IMR-90 (cell line): Measurements from ENCODE around the gene TSSK2. TPM values are rescaled to one million over a fixed set of nuclear protein-coding genes. Genes with fewer than 3 reads are reported as not detected.

Experiments
- ATAC-seq: fragments of 200-7000 bp; cut with Tn5 transposase; 2 replicates; pipeline ENCODE4 v1.9.1; 2020; ENCODE audit warnings: low read depth, mild to moderate bottlenecking, moderate library complexity
- BruUV-seq: library from RNA; stranded (reverse); fragments of 400-500 nt; replicated peaks from 2 replicates; lab custom pipeline; 2021; lab: Mats Ljungman, UMichigan
- CTCF ChIA-PET: fragments of 300-600 bp; formaldehyde crosslinking; extraction: SDS; loops from one replicate; lab custom pipeline; 2021; ENCODE audit warnings: antibody characterized with exemption; lab: Yijun Ruan, JAX
- POLR2A ChIA-PET: fragments of 300-600 bp; sonication (Branson Sonifier 250); formaldehyde crosslinking; loops from one replicate; lab custom pipeline; 2022; ENCODE audit warnings: antibody characterized with exemption; ENCODE audit not compliant: unreplicated experiment; lab: Charles Lee
- DNase-seq: peaks from one replicate; pipeline ENCODE4 v3.0.0; 2013
- H2AFZ ChIP-seq: replicated peaks from 2 replicates; pipeline ENCODE3; 2013; ENCODE audit warnings: low read length, mild to moderate bottlenecking; ENCODE audit not compliant: poor library complexity
- H2AK5ac ChIP-seq: 2 replicates; pipeline ENCODE4 v1.6.1; 2013; ENCODE audit warnings: low read depth, low read length, inconsistent platforms
- H2AK9ac ChIP-seq: replicated peaks from 2 replicates; pipeline ENCODE3; 2013; ENCODE audit warnings: mild to moderate bottlenecking, low read depth, low read length, moderate library complexity; ENCODE audit not compliant: poor library complexity
- H2BK120ac ChIP-seq: 2 replicates; pipeline ENCODE4 v1.6.1; 2013; ENCODE audit warnings: low read depth, low read length, inconsistent platforms
- H2BK15ac ChIP-seq: 3 replicates; pipeline ENCODE4 v1.6.1; 2013; ENCODE audit warnings: low read depth, low read length, inconsistent platforms
- H2BK20ac ChIP-seq: 2 replicates; pipeline ENCODE4 v1.6.1; 2013; ENCODE audit warnings: low read depth, mild to moderate bottlenecking, inconsistent platforms, low read length, moderate library complexity
- H2BK5ac ChIP-seq: 2 replicates; pipeline ENCODE4 v1.6.1; 2013; ENCODE audit warnings: mild to moderate bottlenecking, low read depth, low read length, inconsistent platforms; ENCODE audit not compliant: poor library complexity, severe bottlenecking
- H3K14ac ChIP-seq: replicated peaks from 2 replicates; pipeline ENCODE4 v1.6.1; 2013; ENCODE audit warnings: low read depth, low read length, inconsistent platforms
- H3K18ac ChIP-seq: 2 replicates; pipeline ENCODE4 v1.6.1; 2013; ENCODE audit warnings: low read depth, low read length, control low read depth
- H3K23ac ChIP-seq: 2 replicates; pipeline ENCODE4 v1.6.1; 2013; ENCODE audit warnings: low read depth, low read length, inconsistent platforms
- H3K27ac ChIP-seq: 2 replicates; pipeline ENCODE4 v1.5.1; 2013; ENCODE audit warnings: mild to moderate bottlenecking, control low read depth, low read length; ENCODE audit not compliant: insufficient read depth
- H3K27me3 ChIP-seq: 2 replicates; pipeline ENCODE4 v1.6.1; 2013; ENCODE audit warnings: low read length; ENCODE audit not compliant: control insufficient read depth, insufficient read depth
- H3K36me3 ChIP-seq: 2 replicates; pipeline ENCODE4 v1.6.1; 2013; ENCODE audit warnings: low read length, mixed read lengths; ENCODE audit not compliant: control insufficient read depth, insufficient read depth
- H3K4ac ChIP-seq: 2 replicates; pipeline ENCODE4 v1.6.1; 2013; ENCODE audit warnings: low read depth, low read length, inconsistent platforms
- H3K4me1 ChIP-seq: 2 replicates; pipeline ENCODE4 v1.6.1; 2013; ENCODE audit warnings: low read length, mixed read lengths; ENCODE audit not compliant: control insufficient read depth, insufficient read depth
- H3K4me2 ChIP-seq: 2 replicates; pipeline ENCODE4 v1.6.1; 2013; ENCODE audit warnings: low read depth, mild to moderate bottlenecking, control low read depth, low read length, moderate library complexity
- H3K4me3 ChIP-seq: 2 replicates; pipeline ENCODE4 v1.5.1; 2013; ENCODE audit warnings: low read depth, mild to moderate bottlenecking, control low read depth, low read length, moderate library complexity; ENCODE audit not compliant: insufficient read depth
- H3K56ac ChIP-seq: 2 replicates; pipeline ENCODE4 v1.6.1; 2013; ENCODE audit warnings: low read length, inconsistent platforms; ENCODE audit not compliant: insufficient read depth; ENCODE audit errors: extremely low read depth
- H3K79me1 ChIP-seq, 2 experiments: 2 replicates each; pipeline ENCODE4 v1.6.1; 2013; ENCODE audit warnings: low read length in 2 of 2, inconsistent platforms in 1 of 2, low read depth in 1 of 2
- H3K9ac ChIP-seq: 2 replicates; pipeline ENCODE4 v1.6.1; 2013; ENCODE audit warnings: low read depth, low read length, control low read depth
- H3K9me1 ChIP-seq: 2 replicates; pipeline ENCODE4 v1.6.1; 2013; ENCODE audit warnings: low read length, inconsistent platforms; ENCODE audit not compliant: insufficient read depth
- H3K9me3 ChIP-seq: 2 replicates; pipeline ENCODE4 v1.6.1; 2013; ENCODE audit warnings: low read length; ENCODE audit not compliant: control insufficient read depth, insufficient read depth
- H4K20me1 ChIP-seq: 2 replicates; pipeline ENCODE4 v1.6.1; 2013; ENCODE audit warnings: low read length, inconsistent platforms; ENCODE audit not compliant: insufficient read depth
- H4K5ac ChIP-seq: 2 replicates; pipeline ENCODE4 v1.6.1; 2013; ENCODE audit warnings: mild to moderate bottlenecking, low read depth, low read length, control low read depth
- H4K8ac ChIP-seq, 2 experiments: 2 replicates each; pipeline ENCODE4 v1.6.1; 2013; ENCODE audit warnings: low read depth in 2 of 2, low read length in 2 of 2, control low read depth in 1 of 2, inconsistent platforms in 1 of 2
- H4K91ac ChIP-seq: 2 replicates; pipeline ENCODE4 v1.6.1; 2013; ENCODE audit warnings: low read depth, low read length, inconsistent platforms; ENCODE audit not compliant: insufficient read depth
- BHLHE40 ChIP-seq: fragments of 150-350 bp; IDR thresholded peaks from 2 replicates; pipeline ENCODE4 v1.6.1; 2016; ENCODE audit warnings: mild to moderate bottlenecking, low read depth, low read length
- CEBPB ChIP-seq: IDR thresholded peaks from 2 replicates; pipeline ENCODE4 v1.6.1; 2012; ENCODE audit warnings: low read depth, low read length, improper control_type of control experiment
- CHD1 ChIP-seq: IDR thresholded peaks from 2 replicates; pipeline ENCODE4 v1.6.1; 2012; ENCODE audit warnings: low read depth, low read length, improper control_type of control experiment
- FOS ChIP-seq: fragments of 150-350 bp; IDR thresholded peaks from 2 replicates; pipeline ENCODE4 v1.6.1; 2016; ENCODE audit warnings: low read depth, low read length
- MAZ ChIP-seq: IDR thresholded peaks from 2 replicates; pipeline ENCODE4 v1.6.1; 2012; ENCODE audit warnings: low read depth, mild to moderate bottlenecking, low read length, improper control_type of control experiment, moderate library complexity, borderline replicate concordance
- MXI1 ChIP-seq: IDR thresholded peaks from 2 replicates; pipeline ENCODE4 v1.6.1; 2012; ENCODE audit warnings: low read depth, mild to moderate bottlenecking, low read length, moderate library complexity, borderline replicate concordance
- NFE2L2 ChIP-seq: fragments of 150-350 bp; IDR thresholded peaks from 2 replicates; pipeline ENCODE4 v1.6.1; 2016; ENCODE audit warnings: low read depth, mild to moderate bottlenecking, low read length
- POLR2A ChIP-seq: IDR thresholded peaks from 2 replicates; pipeline ENCODE4 v1.6.1; 2012; ENCODE audit warnings: mild to moderate bottlenecking, low read depth, low read length
- RAD21 ChIP-seq: IDR thresholded peaks from 2 replicates; pipeline ENCODE4 v1.6.1; 2012; ENCODE audit warnings: low read length, improper control_type of control experiment
- RCOR1 ChIP-seq: IDR thresholded peaks from 2 replicates; pipeline ENCODE4 v1.6.1; 2012; ENCODE audit warnings: mild to moderate bottlenecking, low read length, improper control_type of control experiment; ENCODE audit not compliant: insufficient replicate concordance
- RFX5 ChIP-seq: IDR thresholded peaks from 2 replicates; pipeline ENCODE4 v1.8.0; 2012; ENCODE audit warnings: low read depth, mild to moderate bottlenecking, low read length, moderate library complexity
- SMC3 ChIP-seq: fragments of 150-350 bp; IDR thresholded peaks from 2 replicates; pipeline ENCODE4 v1.6.1; 2016; ENCODE audit warnings: low read depth, mild to moderate bottlenecking, antibody characterized with exemption, low read length, moderate library complexity
- WGBS, 2 experiments: methylation state at CpG; one replicate each; pipeline versions ENCODE4 v1.1.5 to v1.1.7; 2013; ENCODE audit warnings: missing lambda C conversion rate in 2 of 2; ENCODE audit not compliant: insufficient read length in 1 of 2; ENCODE audit errors: extremely low coverage in 2 of 2; 5-methylcytosine and 5-hydroxymethylcytosine counted together
- dilution Hi-C: fragments of 300-500 bp; cut with HindIII; formaldehyde crosslinking; loops from one replicate; pipeline ENCODE4 v1.14.3; 2018; ENCODE audit warnings: low sequenced_read_pairs; ENCODE audit not compliant: unreplicated experiment
- in situ Hi-C: fragments of 300-500 bp; cut with MboI; formaldehyde crosslinking; loops from 3 replicates; pipeline ENCODE4 v1.14.3; 2019; ENCODE audit warnings: low sequenced_read_pairs, inconsistent platforms, mixed read lengths
- intact Hi-C: fragments of 100-400 bp; cut with micrococcal nuclease; formaldehyde crosslinking; loops from 2 replicates; pipeline ENCODE4 v1.10.0; 2022
- polyA plus RNA-seq, 3 experiments: library from polyadenylated mRNA; depleted of rRNA; stranded (reverse); fragments of >200 nt; gene quantifications; 2 replicates each; pipeline ENCODE4 v1.2.3, GENCODE V29; 2012; ENCODE audit warnings: low replicate concordance in 1 of 3
- total RNA-seq: library from RNA; depleted of rRNA; stranded (reverse); fragments of >200 nt; gene quantifications from 2 replicates; pipeline ENCODE4 v1.2.3, GENCODE V29; 2012
- TF ChIP-seq, protein P1 (sequence below): fragments of 150-350 bp; IDR thresholded peaks from 2 replicates; pipeline ENCODE4 v1.6.1; 2016; ENCODE audit warnings: low read depth, mild to moderate bottlenecking, low read length, moderate library complexity, borderline replicate concordance
- TF ChIP-seq, protein P2 (sequence below): fragments of 150-350 bp; IDR thresholded peaks from 2 replicates; pipeline ENCODE4 v1.6.1; 2017; ENCODE audit warnings: mild to moderate bottlenecking, antibody characterized with exemption, low read length, low read depth

Gene TSSK2
- total and polyA plus RNA-seq, 2 of the 4 experiments (the other 2 are of a cell fraction) = not detected

DNA sequence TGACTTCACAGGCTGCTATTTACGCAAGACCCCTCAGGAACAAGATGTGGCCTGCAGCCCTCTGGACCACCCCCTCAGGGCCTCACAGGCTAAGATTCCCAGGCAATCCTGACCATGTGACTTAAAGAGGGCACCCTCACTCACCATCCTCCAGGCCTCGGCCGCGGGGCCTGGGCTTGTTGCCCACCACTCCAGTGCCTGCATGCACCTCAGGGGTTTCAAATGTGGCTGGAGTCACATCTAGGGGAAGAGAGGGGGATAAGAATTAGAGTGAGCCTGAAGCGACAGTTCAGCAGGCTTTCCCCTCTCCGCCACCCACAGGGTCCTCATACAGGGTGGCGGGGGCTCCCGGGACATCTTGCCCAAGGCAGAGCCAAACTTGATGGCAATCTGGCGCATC lies 11.3 kb downstream of the TSSK2 start:
- Histone ChIP-seq H3K27me3 (peaks cover 6% of the 10 kb centered on the region), H3K56ac (no peak overlapping the region), H3K36me3 (peaks cover 48% of the 10 kb centered on the region), H3K4me2 (no peak overlapping the region), H2AFZ (no peak overlapping the region), H2BK5ac (no peak overlapping the region), H2BK120ac (no peak overlapping the region), H3K9ac (no peak overlapping the region), H3K4me1 (no peaks in the 10 kb centered on the region), H4K8ac (no peak overlapping the region), H3K9me1 (0 out of 2 replicates have a peak, but pooled peaks cover 3% of the 10 kb centered on the region), H2BK15ac (no peak overlapping the region), H3K9me3 (no peaks in the 10 kb centered on the region), H4K20me1 (peaks cover 4% of the 10 kb centered on the region), H2BK20ac (no peak overlapping the region), H2AK5ac (no peak overlapping the region), H3K14ac (no peak overlapping the region), H2AK9ac (no peak overlapping the region), H3K18ac (no peak overlapping the region), H3K79me1 (peaks cover 7 to 27% of the 10 kb centered on the region in 2 experiments), H3K27ac (no peak overlapping the region), H3K4me3 (no peak overlapping the region), H4K91ac (no peak overlapping the region), H3K23ac (no peak overlapping the region), H4K5ac (no peak overlapping the region), H3K4ac (no peak overlapping the region)
- 100% methylated on average over 1 of the region's 9 CpGs; no CpG with 5 or more reads in 1 of the 2 experiments for WGBS, 2 experiments
- ATAC-seq = no peak
- dilution Hi-C loops (no loop called here), intact Hi-C loops (no loop called here), in situ Hi-C loops (no loop called here)
- TF ChIP-seq POLR2A = no peak
- no peak for TF ChIP-seq BHLHE40
- no peak for TF ChIP-seq FOS
- TF ChIP-seq, protein P1, sequence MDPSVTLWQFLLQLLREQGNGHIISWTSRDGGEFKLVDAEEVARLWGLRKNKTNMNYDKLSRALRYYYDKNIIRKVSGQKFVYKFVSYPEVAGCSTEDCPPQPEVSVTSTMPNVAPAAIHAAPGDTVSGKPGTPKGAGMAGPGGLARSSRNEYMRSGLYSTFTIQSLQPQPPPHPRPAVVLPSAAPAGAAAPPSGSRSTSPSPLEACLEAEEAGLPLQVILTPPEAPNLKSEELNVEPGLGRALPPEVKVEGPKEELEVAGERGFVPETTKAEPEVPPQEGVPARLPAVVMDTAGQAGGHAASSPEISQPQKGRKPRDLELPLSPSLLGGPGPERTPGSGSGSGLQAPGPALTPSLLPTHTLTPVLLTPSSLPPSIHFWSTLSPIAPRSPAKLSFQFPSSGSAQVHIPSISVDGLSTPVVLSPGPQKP = no peak
- TF ChIP-seq MAZ = no peak
- no peak for TF ChIP-seq SMC3
- no peak for TF ChIP-seq MXI1
- TF ChIP-seq RFX5 = no peak
- TF ChIP-seq CHD1 = no peak
- no peak for TF ChIP-seq RAD21
- TF ChIP-seq, protein P2, sequence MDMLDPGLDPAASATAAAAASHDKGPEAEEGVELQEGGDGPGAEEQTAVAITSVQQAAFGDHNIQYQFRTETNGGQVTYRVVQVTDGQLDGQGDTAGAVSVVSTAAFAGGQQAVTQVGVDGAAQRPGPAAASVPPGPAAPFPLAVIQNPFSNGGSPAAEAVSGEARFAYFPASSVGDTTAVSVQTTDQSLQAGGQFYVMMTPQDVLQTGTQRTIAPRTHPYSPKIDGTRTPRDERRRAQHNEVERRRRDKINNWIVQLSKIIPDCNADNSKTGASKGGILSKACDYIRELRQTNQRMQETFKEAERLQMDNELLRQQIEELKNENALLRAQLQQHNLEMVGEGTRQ = no peak
- TF ChIP-seq CEBPB = no peak
- no peak for TF ChIP-seq RCOR1
- TF ChIP-seq NFE2L2 = no peak
- no TSS peak for BruUV-seq
- no peak for DNase-seq
- POLR2A ChIA-PET = no interaction called here
- CTCF ChIA-PET = no interaction called here
